ENCODE measurements around the gene CELA2A.

Gene CELA2A

GRCh38 chr1:15418806-15419515 is 37.6 kb upstream of the CELA2A start:
- H3K27ac ChIP-seq = no peak overlapping the region
- TF ChIP-seq CTCF (conservative IDR thresholded peaks at IDR 0.05) = no peak

- H3K27ac ChIP-seq = no peak overlapping the region
- no peak for TF ChIP-seq CTCF (conservative IDR thresholded peaks at IDR 0.05)
Measured at GRCh38 chr1:15420853-15421465, 35.6 kb upstream of the CELA2A start.

GRCh38 chr1:15422871-15423270 is 33.7 kb upstream of the CELA2A start:
- H3K27ac ChIP-seq = no peak overlapping the region
- no peak for TF ChIP-seq CTCF (conservative IDR thresholded peaks at IDR 0.05)

- TF ChIP-seq CTCF (conservative IDR thresholded peaks at IDR 0.05) = no peak
- H3K27ac ChIP-seq = no peak overlapping the region
Measured at GRCh38 chr1:15423355-15424077, 33.0 kb upstream of the CELA2A start.

- no peak for TF ChIP-seq CTCF (conservative IDR thresholded peaks at IDR 0.05)
Measured at GRCh38 chr1:15424146-15424667, 32.3 kb upstream of the CELA2A start.

GRCh38 chr1:15424981-15425380 is 31.6 kb upstream of the CELA2A start:
- no peak overlapping the region for H3K27ac ChIP-seq
- no peak for TF ChIP-seq CTCF (conservative IDR thresholded peaks at IDR 0.05)

More at GRCh38 chr1:15424146-15424667, 32.3 kb upstream of the CELA2A start:
- H3K27ac ChIP-seq = no peak overlapping the region

- no peak overlapping the region for H3K27ac ChIP-seq
Measured at GRCh38 chr1:15425521-15425920, 31.0 kb upstream of the CELA2A start.

More at GRCh38 chr1:15425521-15425920, 31.0 kb upstream of the CELA2A start:
- TF ChIP-seq CTCF (conservative IDR thresholded peaks at IDR 0.05) = no peak

Data from VCaP (cell line).